K562 (cell line): ENCODE measurements around the gene LLPH. TPM values are rescaled to one million over a fixed set of nuclear protein-coding genes. Genes with fewer than 3 reads are reported as not detected.
A peak's percentile ranks its signal among the peaks of the same experiment; 100 is the strongest.

ENCODE experiments used
- BRF1 ChIP-seq: IDR thresholded peaks from 3 replicates; pipeline ENCODE4 v1.6.1; 2011; ENCODE audit warnings: borderline replicate concordance, mild to moderate bottlenecking; ENCODE audit not compliant: insufficient read length; ENCODE audit errors: extremely low read depth
- CBFB ChIP-seq: sonication (generic); formaldehyde crosslinking; IDR thresholded peaks from 2 replicates; pipeline ENCODE4 v1.4.0; 2020; ENCODE audit warnings: mild to moderate bottlenecking, missing genetic modification reagents
- DNMT1 ChIP-seq: fragments of 450-650 bp; IDR thresholded peaks from 2 replicates; pipeline ENCODE4 v1.6.1; 2016; ENCODE audit warnings: antibody characterized with exemption, mild to moderate bottlenecking
- E2F3 ChIP-seq: fragments of 250-450 bp; sonication (Bioruptor Pico); IDR thresholded peaks from 2 replicates; pipeline ENCODE4 v1.4.0; 2020; ENCODE audit warnings: mild to moderate bottlenecking
- FOSL1 ChIP-seq: fragments of 200-800 bp; sonication (Bioruptor generic); conservative IDR thresholded peaks from 2 replicates; pipeline ENCODE4 v1.6.1; 2016; ENCODE audit warnings: missing genetic modification characterization, missing compliant biosample characterization
- GATAD2B ChIP-seq: fragments of 450-650 bp; IDR thresholded peaks from 2 replicates; pipeline ENCODE4 v1.6.1; 2017; ENCODE audit warnings: mild to moderate bottlenecking, borderline replicate concordance
- HNRNPK ChIP-seq: fragments of 200-400 bp; formaldehyde crosslinking; IDR thresholded peaks from one replicate; pipeline ENCODE4 v1.6.1; 2018; ENCODE audit warnings: mild to moderate bottlenecking, low read depth, low read length; ENCODE audit not compliant: poor library complexity, severe bottlenecking
- HOXB6 ChIP-seq: fragments of 250-450 bp; sonication (Bioruptor Pico); IDR thresholded peaks from 2 replicates; pipeline ENCODE4 v1.5.1; 2022; ENCODE audit warnings: mild to moderate bottlenecking, borderline replicate concordance
- PTTG1 ChIP-seq: fragments of 450-650 bp; IDR thresholded peaks from 2 replicates; pipeline ENCODE4 v1.6.1; 2016; ENCODE audit warnings: low read depth, mild to moderate bottlenecking, missing genetic modification characterization, missing compliant biosample characterization
- SAP30 ChIP-seq: fragments of 200-600 bp; sonication (generic); IDR thresholded peaks from 2 replicates; pipeline ENCODE4 v1.6.1; 2012; ENCODE audit warnings: borderline replicate concordance, low read depth, mild to moderate bottlenecking, moderate library complexity, low read length, control low read depth, inconsistent platforms; ENCODE audit not compliant: insufficient read depth, poor library complexity, severe bottlenecking
- TCFL5 ChIP-seq: fragments of 250-450 bp; sonication (Bioruptor Pico); conservative IDR thresholded peaks from 2 replicates; pipeline ENCODE4 v1.6.1; 2021; ENCODE audit warnings: mild to moderate bottlenecking, moderate library complexity, matching md5 sums
- TRIM24 ChIP-seq, 2 experiments: fragments of 450-650 bp; IDR thresholded peaks; 2 replicates each; pipeline ENCODE4 v1.6.1; 2016
- ZNF3 ChIP-seq: fragments of 250-450 bp; sonication (Bioruptor Pico); IDR thresholded peaks from 2 replicates; pipeline ENCODE4 v1.5.0; 2021; ENCODE audit warnings: mild to moderate bottlenecking, moderate library complexity
- ZNF354B ChIP-seq: fragments of 250-450 bp; sonication (Bioruptor Pico); IDR thresholded peaks from 2 replicates; pipeline ENCODE4 v1.4.0; 2020
- ZNF408 ChIP-seq: fragments of 250-450 bp; sonication (Bioruptor Pico); IDR thresholded peaks from 2 replicates; pipeline ENCODE4 v1.4.0; 2020; ENCODE audit warnings: low read depth, mild to moderate bottlenecking, moderate library complexity
- ZNF436 ChIP-seq: fragments of 250-450, 450-650 bp; sonication (Bioruptor Pico); formaldehyde crosslinking; IDR thresholded peaks from 2 replicates; pipeline ENCODE4 v1.7.0; 2020; ENCODE audit warnings: mild to moderate bottlenecking
- ZNF644 ChIP-seq: fragments of 200-800 bp; sonication (Bioruptor generic); IDR thresholded peaks from 2 replicates; pipeline ENCODE4 v1.6.1; 2016; ENCODE audit warnings: low read depth, missing genetic modification characterization, missing compliant biosample characterization
- ZNF668 ChIP-seq: fragments of 250-450 bp; sonication (Bioruptor Pico); IDR thresholded peaks from 2 replicates; pipeline ENCODE4 v1.8.0; 2022; ENCODE audit warnings: mild to moderate bottlenecking, inconsistent platforms
- polyA plus RNA-seq, 8 experiments: library from polyadenylated mRNA; depleted of rRNA in 4 of 8; stranded (reverse) in 5 of 8; unstranded in 3 of 8; fragments of >200 nt; fragmentation: Nextera tagmentation in 2 of 8; fragmentation: Illumina TruSeq in 1 of 8; extraction: Ambion mirVana in 2 of 8; extraction: Trizol in 1 of 8; gene quantifications; 2 replicates each; pipeline versions ENCODE4 v1.2.1 to v1.2.3, GENCODE V29; 2011 to 2014; ENCODE audit warnings: inconsistent platforms in 1 of 8, missing spikeins in 1 of 8
- total RNA-seq, 7 experiments: library from RNA; depleted of rRNA in 6 of 7; stranded (reverse); fragments of >200 nt in 6 of 7; fragmentation: Illumina TruSeq in 2 of 7; extraction: Trizol in 2 of 7; gene quantifications; 2 replicates each; pipeline versions ENCODE4 v1.2.1 to v1.2.3, GENCODE V29; 2011 to 2021; ENCODE audit warnings: low replicate concordance in 1 of 7
- TF ChIP-seq, protein P1 (sequence below): sonication (generic); formaldehyde crosslinking; IDR thresholded peaks from 2 replicates; pipeline ENCODE4 v1.8.1; 2023; ENCODE audit warnings: missing genetic modification reagents, mild to moderate bottlenecking, borderline replicate concordance
- TF ChIP-seq, protein P2 (sequence below): sonication (generic); formaldehyde crosslinking; IDR thresholded peaks from 2 replicates; pipeline ENCODE4 v1.8.0; 2022; ENCODE audit warnings: mild to moderate bottlenecking, low read depth, missing genetic modification reagents
- TF ChIP-seq, protein P3 (sequence below): fragments of 250-450 bp; sonication (Bioruptor Pico); IDR thresholded peaks from 2 replicates; pipeline ENCODE4 v1.5.1; 2021; ENCODE audit warnings: mild to moderate bottlenecking

LLPH gene
- total and polyA plus RNA-seq, 9 of the 15 experiments (the other 6 are each of a cell fraction or from before 2014, with no cell fraction given) = 19.1 to 87.3 (median 59.6) TPM

DNA sequence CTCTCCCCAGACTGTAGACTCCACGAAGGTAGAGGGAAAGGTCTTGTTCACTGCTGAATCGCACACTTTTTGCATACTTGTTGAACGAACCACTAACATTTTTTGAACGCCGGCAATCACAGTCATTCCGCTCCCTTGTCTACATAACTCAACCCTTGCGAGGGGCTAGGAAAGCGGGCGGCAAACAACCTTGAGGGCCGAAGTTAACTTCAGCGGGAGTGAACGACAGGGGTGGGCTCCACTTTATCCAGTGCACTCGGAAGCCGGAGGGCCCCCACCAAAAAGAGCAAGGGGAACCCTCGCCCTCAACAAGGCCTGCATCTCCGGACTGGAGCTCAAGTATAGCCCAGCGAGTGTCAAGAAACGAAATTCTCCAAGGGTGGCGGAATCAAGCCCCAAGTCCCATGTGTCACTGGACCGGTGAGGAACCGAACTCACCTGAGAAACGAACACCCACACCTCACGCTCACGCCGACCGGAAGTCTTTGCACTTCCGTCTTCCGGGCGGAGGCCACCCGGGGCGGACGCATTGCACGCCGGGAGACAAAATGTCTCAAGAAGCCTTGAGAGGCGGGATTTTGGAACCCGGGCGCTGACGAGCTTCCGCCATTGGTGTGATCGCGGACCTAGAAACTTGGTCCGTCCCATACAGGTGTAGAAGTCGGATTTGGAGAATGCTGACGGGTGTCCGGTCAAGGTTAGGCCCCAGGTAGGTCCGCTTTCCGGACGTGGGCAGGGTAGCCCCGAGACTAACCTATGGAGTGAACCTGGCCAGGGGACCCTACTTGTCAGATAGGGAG is at the start of gene LLPH (continued):
- TF ChIP-seq DNMT1 (no peak), SAP30 (peak; percentile 89), E2F3 (CRISPR knock-in tag) (no peak), ZNF436 (CRISPR knock-in tag) (no peak), TCFL5 (CRISPR knock-in tag) (no peak), ZNF408 (CRISPR knock-in tag) (no peak), PTTG1 (tag) (no peak), HNRNPK (no peak), HOXB6 (CRISPR knock-in tag) (no peak), ZNF354B (CRISPR knock-in tag) (no peak), FOSL1 (tag) (no peak), GATAD2B (no peak), ZNF668 (CRISPR knock-in tag) (no peak), ZNF644 (tag) (no peak), ZNF3 (no peak), BRF1 (no peak), CBFB (CRISPR knock-in tag) (no peak), TRIM24 (IDR thresholded peaks at IDR 0.05) (no peak)
- TF ChIP-seq, protein P1, sequence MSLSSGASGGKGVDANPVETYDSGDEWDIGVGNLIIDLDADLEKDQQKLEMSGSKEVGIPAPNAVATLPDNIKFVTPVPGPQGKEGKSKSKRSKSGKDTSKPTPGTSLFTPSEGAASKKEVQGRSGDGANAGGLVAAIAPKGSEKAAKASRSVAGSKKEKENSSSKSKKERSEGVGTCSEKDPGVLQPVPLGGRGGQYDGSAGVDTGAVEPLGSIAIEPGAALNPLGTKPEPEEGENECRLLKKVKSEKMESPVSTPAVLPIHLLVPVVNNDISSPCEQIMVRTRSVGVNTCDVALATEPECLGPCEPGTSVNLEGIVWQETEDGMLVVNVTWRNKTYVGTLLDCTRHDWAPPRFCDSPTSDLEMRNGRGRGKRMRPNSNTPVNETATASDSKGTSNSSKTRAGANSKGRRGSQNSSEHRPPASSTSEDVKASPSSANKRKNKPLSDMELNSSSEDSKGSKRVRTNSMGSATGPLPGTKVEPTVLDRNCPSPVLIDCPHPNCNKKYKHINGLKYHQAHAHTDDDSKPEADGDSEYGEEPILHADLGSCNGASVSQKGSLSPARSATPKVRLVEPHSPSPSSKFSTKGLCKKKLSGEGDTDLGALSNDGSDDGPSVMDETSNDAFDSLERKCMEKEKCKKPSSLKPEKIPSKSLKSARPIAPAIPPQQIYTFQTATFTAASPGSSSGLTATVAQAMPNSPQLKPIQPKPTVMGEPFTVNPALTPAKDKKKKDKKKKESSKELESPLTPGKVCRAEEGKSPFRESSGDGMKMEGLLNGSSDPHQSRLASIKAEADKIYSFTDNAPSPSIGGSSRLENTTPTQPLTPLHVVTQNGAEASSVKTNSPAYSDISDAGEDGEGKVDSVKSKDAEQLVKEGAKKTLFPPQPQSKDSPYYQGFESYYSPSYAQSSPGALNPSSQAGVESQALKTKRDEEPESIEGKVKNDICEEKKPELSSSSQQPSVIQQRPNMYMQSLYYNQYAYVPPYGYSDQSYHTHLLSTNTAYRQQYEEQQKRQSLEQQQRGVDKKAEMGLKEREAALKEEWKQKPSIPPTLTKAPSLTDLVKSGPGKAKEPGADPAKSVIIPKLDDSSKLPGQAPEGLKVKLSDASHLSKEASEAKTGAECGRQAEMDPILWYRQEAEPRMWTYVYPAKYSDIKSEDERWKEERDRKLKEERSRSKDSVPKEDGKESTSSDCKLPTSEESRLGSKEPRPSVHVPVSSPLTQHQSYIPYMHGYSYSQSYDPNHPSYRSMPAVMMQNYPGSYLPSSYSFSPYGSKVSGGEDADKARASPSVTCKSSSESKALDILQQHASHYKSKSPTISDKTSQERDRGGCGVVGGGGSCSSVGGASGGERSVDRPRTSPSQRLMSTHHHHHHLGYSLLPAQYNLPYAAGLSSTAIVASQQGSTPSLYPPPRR (CRISPR knock-in tag) = no peak
- TF ChIP-seq, protein P2, sequence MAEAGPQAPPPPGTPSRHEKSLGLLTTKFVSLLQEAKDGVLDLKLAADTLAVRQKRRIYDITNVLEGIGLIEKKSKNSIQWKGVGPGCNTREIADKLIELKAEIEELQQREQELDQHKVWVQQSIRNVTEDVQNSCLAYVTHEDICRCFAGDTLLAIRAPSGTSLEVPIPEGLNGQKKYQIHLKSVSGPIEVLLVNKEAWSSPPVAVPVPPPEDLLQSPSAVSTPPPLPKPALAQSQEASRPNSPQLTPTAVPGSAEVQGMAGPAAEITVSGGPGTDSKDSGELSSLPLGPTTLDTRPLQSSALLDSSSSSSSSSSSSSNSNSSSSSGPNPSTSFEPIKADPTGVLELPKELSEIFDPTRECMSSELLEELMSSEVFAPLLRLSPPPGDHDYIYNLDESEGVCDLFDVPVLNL (CRISPR knock-in tag) = peak; percentile 54; the same call in 1 of the 2 replicates
- TF ChIP-seq, protein P3, sequence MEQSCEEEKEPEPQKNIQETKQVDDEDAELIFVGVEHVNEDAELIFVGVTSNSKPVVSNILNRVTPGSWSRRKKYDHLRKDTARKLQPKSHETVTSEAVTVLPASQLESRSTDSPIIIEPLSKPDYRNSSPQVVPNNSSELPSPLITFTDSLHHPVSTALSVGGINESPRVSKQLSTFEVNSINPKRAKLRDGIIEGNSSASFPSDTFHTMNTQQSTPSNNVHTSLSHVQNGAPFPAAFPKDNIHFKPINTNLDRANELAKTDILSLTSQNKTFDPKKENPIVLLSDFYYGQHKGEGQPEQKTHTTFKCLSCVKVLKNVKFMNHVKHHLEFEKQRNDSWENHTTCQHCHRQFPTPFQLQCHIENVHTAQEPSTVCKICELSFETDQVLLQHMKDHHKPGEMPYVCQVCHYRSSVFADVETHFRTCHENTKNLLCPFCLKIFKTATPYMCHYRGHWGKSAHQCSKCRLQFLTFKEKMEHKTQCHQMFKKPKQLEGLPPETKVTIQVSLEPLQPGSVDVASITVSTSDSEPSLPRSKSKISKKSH (CRISPR knock-in tag) = no peak
